Measurements from ENCODE around the gene VTCN1. TPM values are rescaled to one million over a fixed set of nuclear protein-coding genes. Genes with fewer than 3 reads are reported as not detected.

Gene VTCN1, protein sequence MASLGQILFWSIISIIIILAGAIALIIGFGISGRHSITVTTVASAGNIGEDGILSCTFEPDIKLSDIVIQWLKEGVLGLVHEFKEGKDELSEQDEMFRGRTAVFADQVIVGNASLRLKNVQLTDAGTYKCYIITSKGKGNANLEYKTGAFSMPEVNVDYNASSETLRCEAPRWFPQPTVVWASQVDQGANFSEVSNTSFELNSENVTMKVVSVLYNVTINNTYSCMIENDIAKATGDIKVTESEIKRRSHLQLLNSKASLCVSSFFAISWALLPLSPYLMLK
- total RNA-seq = not detected in 2 replicates

GRCh38 chr1:117210831-117211261 lies at the start of gene VTCN1:
TSS of gene VTCN1 (minus strand) at chr1:117210927. CDS start at chr1:117210855, 72 bp downstream.

DNA sequence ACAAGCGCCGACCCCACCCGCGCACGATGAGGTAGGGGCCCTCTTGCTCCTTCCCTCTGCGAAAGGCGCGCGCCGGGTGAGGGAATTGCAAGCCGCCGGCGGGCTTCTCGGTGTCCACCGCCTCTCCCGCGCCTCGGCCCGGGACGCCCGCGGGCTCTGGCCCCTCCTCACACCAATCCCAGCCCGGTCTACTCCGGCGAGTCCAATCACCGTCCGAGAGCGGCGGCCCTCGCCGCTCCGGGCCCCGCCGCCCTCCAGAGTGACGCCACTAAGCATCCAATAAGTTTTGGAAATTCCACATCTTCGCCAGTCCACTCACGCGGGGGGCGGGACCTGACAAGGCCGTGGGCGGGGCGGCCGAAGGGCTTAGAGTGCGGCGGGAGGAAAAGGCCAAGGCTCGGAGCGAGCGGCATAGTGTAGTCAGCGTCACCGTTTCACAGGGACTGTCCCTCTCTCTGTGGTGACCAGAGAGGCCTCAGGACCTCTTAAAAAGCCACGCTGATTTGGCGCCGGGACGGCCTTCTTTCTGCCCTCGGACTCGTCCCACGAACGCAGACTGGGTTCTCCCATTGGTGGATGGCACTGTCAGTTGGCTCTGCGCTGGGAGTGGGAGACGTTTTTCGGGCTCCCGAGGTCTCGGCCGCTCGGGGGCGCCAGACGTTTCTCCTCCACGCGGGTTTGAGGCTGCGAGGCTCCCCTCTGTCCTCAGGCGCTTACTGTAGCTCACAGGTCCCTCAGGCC lies 89.0 kb downstream of the VTCN1 start, which contains the start of gene TRIM45:
Gene TRIM45 (minus strand): TSS at position 161 of the 741 bp plus-strand sequence. CDS start 548 bp downstream, outside the sequence.

Other genes starting within 250 kb of the VTCN1 start
- 0.26 and 0.31 TPM in 2 replicates for gene CD101, start 209.2 kb downstream of the VTCN1 start, total RNA-seq
- 8.4 and 13.6 TPM in 2 replicates for gene TTF2, start 150.6 kb downstream of the VTCN1 start, total RNA-seq
- gene TRIM45, start 89.2 kb downstream of the VTCN1 start, total RNA-seq = 1.2 and 2.2 TPM in 2 replicates
- 58.2 and 74.9 TPM in 2 replicates for gene MAN1A2, start 156.5 kb upstream of the VTCN1 start, total RNA-seq